Stimulated activated CD8-positive, alpha-beta memory T cell treated with anti-CD3 and anti-CD28 coated beads, Interleukin-2, amount 100 ng/mL, for 48 hours (primary cell): ENCODE data around the gene RNASEH1.
"Not testable (repeated sequence)": the region's sequence is repeated elsewhere in the genome, so short reads cannot be mapped to it uniquely, and the experiment has no call there.

Experiments
- DNase-seq, 2 donors: peaks; one replicate each; pipeline ENCODE4 v3.0.0-alpha.2; 2020; ENCODE audit warnings: low read depth in 2 of 2

Gene RNASEH1

GRCh38 chr2:3519255-3520205 lies 38.6 kb downstream of the RNASEH1 start, which contains the start of gene ADI1:
ADI1 (minus strand) TSS chr2:3519531; CDS start chr2:3519487, 44 bp downstream.
- DNase-seq, result peak; percentile 67 to 76

- DNase-seq, result peak; percentile 99
Observed at GRCh38 chr2:3518496-3519254, 39.5 kb downstream of the RNASEH1 start.

GRCh38 chr2:3517948-3518495 lies 40.1 kb downstream of the RNASEH1 start:
- DNase-seq, result no peak

- no peak for DNase-seq
Observed at GRCh38 chr2:3516831-3517230, 41.3 kb downstream of the RNASEH1 start.

- DNase-seq, result not testable (repeated sequence)
Observed at GRCh38 chr2:3515438-3515837, 42.7 kb downstream of the RNASEH1 start.

- no peak for DNase-seq
Observed at GRCh38 chr2:3513026-3513810, 44.9 kb downstream of the RNASEH1 start.

GRCh38 chr2:3512086-3512485 lies 46.0 kb downstream of the RNASEH1 start:
- DNase-seq, result no peak

GRCh38 chr2:3505771-3506170 lies 52.4 kb downstream of the RNASEH1 start:
- no peak for DNase-seq

- DNase-seq, result no peak
Observed at GRCh38 chr2:3504741-3505140, 53.4 kb downstream of the RNASEH1 start.

GRCh38 chr2:3503483-3503882 lies 54.6 kb downstream of the RNASEH1 start:
- no peak for DNase-seq

- no peak for DNase-seq
Observed at GRCh38 chr2:3503046-3503445, 55.1 kb downstream of the RNASEH1 start.

- no peak for DNase-seq
Observed at GRCh38 chr2:3500326-3500899, 57.7 kb downstream of the RNASEH1 start.

GRCh38 chr2:3498783-3499394 lies 59.2 kb downstream of the RNASEH1 start:
- no peak for DNase-seq

- not testable (repeated sequence) for DNase-seq
Observed at GRCh38 chr2:3496708-3497080, 61.4 kb downstream of the RNASEH1 start.
